DMS53 (cell line): Measurements from ENCODE around the gene TMEM252.

ENCODE experiments used
- DNase-seq: peaks from one replicate; lab custom pipeline; 2025; lab: John Stamatoyannopoulos, UW

The TMEM252 gene, protein sequence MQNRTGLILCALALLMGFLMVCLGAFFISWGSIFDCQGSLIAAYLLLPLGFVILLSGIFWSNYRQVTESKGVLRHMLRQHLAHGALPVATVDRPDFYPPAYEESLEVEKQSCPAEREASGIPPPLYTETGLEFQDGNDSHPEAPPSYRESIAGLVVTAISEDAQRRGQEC

DNA sequence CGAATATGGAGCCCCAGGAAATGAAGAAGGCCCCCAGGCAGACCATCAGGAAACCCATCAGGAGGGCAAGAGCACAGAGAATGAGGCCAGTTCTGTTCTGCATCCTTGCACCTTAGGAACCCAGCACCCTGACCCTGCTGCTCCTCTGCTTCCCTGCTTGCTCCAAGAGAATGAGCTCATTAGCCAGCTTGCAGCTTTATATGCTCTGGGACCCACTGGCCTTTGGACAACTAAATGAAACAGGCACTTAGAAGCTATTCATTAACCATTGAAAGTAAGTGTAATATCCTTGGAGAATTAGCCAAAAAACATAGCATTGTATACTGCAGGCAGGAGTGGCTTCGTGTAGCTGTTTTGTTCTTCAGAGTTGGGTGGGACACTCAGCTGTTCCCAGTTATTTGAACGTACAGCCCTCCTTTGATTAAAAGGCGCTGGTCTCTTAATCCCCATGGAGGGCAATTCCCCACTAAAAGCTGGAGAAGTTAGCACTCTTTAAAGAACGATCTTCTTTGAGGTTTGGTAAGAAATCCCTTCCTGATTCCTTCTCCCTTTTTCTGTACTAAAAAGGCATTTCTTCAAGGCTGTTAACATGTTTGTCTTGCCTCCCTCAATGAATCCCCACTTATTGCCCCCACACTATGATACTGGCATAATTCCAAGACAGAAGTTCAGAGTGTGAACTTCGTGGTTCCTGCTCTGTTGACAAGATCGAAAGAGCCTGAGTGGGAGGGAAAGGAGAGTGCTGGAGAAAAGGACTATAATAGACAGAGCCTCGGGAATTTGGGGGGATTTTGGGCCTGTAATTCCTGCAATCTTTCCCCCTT is at the start of gene TMEM252:
Gene TMEM252, minus strand, starts transcription at position 172 of the 824 bp plus-strand sequence. Its CDS starts 69 bp downstream, at position 103.
- peak; percentile 7 for DNase-seq

DNA sequence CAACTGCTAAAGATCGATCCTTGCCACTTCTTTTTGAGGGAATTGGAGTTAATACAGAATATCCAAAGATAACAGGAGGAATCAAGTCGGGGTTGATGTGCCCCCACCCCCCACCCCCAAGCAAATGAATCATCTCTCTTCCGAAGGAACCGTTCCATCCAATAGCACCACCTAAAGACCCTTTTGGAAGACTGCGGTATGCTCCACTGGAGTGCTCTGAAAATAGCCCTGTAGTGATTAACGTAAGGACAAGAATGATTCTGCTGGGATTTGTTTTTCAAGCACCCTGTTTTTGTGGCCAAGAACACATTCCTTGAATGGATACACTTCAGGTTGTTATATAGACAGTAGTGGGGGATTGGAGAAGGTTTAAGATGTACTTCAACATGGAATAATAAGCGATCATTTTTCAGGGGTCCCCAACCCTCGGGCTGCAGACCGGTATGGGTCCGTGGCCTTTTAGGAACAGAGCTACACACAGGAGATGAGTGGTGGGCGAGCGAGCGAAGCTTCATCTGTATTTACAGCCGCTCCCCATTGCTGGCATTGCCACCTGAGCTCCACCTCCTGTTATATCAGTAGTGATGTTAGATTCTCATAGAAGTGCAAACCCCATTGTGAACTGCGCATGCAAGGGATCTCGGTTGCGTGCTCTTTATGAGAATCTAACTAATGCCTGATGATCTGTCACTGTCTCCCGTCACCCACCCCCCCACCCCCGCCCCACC is 44.5 kb upstream of the TMEM252 start:
- peak; percentile 59 for DNase-seq

DNA sequence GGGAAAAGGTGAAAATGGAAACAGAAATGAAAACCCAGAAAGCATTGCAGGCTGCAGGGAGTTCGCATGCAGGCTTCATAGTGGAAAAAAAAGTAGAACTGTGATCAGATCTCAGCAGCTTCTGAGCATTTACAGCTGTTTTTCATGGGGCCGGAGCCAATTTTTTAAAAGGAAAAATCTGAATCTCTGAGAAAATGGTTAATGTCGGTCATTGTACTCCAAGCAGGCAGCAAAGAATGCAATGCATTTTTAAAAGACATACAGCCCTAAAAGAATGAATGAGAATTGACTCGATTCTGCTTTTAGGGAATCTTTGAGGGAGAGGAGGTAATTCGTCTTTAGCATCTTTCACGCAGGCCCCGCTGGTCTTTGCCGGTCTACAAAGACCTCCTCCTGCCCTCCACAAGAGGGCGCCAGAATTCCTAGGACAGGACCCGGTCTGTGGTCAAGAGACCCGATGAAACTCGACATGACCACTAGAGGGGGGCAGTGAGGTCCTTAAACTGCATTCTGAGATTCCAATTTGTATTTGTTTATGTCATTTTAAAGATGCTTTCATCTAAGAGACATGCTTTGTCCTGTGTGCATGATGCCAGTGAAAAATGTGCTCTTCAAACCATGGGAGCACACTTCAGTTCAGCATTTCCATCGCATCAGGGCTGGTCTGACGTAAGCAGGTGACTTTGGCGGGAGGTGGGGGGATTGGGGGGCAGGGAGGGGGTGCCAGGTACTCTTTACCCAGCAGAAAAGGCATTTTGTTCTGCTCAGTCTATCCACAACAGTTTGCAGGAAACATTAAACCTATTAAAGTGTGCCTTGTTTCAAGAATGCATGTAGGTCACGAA is 43.7 kb upstream of the TMEM252 start:
- peak; percentile 89 for DNase-seq

DNA sequence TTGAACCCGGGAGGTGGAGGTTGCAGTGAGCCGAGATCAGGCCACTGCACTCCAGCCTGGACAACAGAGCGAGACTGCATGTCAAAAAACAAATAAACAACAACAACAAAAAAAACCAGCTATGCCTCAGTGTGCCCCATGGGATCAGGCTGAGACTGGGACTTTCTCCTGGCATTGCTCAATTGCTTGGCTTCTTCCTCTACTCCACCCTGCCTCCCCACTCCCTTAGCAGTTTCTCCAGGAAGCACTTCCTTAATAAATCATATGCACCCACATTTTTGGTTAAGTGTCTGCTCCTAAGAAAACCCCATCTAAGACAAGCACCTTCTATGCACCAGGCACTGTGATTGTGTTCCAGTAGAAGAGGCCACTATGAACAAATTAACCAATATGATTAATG is 41.0 kb upstream of the TMEM252 start:
- no peak for DNase-seq

DNA sequence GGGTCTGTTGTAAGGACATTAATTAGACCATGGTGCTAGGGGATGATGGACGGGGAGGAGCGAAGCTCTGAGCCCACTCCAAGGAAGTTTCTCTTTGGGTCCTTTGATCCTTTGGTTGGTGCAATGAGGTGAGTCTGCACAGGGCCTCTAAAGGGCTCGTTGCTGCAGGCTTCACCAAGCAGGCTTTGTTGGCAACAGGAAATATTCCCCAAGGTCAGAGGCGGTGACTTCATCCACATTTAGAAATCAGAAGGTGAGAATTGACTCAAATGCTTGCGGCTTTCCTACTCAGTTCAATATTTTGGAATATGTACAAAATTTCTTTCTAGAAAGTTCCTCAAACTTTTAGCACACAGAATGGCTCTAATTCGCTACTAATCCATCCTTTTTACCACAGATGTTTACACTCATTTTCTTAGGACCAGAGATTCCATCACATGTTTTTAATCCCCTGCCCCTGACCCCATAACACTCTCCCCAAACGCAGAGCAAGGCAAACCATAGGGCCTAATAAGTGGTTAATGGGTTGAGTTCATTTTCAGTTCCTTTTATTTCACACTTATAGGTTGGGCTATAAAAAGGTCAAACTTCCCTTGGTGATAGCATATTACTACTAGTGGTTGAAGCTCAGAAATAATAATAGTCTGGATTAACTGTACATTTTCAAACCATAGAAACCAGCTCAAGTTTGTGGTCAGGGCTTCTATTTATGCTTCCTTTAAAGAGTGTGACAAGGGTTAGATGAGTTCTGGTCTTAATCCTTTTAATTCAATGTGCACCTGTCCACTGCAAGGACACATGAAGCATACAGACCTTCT is 37.3 kb upstream of the TMEM252 start:
- peak; percentile 6 for DNase-seq

DNA sequence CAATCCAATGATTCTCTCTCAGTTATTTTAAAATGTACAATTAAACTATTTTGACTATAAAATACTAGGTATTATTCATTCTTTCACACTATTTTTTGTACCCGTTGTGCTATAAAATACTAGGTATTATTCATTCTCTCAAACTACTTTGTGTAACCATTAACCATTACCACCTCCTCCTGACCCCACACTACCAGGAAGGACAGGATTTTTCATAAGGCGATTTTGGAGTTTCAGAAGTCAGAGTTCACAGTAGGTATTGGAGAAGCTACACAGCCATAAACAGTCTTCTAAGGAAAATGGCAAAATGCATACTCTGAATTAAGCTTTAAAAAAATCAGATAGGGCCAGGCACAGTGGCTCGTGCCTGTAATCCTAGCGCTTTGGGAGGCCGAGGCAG is 35.1 kb upstream of the TMEM252 start:
- no peak for DNase-seq

DNA sequence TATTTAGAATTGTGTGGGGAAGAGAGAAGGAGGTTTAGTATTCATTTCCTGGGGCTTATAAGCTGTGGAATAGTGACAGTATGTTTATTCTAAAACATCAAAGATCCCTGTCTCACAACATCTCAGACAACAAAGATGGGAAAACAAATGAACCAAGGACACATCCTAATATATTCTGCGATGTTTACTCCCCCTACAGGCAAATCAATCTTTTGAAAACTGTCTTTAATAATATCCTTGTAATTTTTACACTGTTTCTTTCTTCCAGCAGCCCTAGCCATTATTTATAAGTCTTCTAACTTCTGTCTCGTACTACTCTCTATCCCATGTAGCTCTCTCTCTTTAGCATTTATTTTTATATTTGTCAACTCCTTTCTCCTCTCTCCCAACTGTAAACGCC is 33.5 kb upstream of the TMEM252 start:
- peak; percentile 7 for DNase-seq

DNA sequence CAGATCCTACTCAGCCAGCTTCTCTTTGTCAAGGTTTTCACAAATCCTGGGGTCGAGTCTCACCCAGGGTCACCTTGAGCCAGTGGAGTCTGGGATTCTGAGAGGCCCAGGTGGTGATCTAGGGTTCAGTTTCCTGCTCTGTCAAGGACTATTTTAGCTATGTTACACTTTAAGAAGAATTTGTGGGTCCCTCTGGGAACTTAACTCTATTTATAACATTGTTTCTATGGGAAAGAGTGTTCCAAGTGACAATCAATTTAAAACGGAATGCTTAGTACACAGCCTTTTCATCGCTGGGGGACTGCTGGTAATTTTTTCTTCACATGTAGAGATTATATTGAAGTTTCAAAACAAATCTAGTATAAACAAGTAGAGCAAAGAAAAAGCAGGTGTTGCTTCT is 26.9 kb upstream of the TMEM252 start:
- no peak for DNase-seq

DNA sequence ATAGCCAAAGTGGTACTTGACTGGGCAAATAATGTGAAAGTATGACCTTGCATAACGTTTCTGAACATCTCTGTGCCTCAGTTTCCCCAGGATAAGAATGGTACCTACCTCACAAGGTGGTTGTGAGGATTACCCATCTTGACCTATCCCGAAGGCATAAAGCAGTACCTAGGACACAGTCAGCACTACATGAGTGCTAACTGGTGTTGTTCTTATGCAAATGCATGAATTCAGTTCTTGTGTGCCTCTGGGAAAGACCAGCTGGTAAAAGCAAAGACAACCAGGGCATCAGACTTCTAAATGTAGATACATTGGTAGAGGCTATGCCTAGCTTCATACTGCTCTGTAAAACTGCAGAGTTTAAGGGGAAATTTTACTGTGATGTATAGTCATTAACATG is 21.8 kb upstream of the TMEM252 start:
- no peak for DNase-seq

DNA sequence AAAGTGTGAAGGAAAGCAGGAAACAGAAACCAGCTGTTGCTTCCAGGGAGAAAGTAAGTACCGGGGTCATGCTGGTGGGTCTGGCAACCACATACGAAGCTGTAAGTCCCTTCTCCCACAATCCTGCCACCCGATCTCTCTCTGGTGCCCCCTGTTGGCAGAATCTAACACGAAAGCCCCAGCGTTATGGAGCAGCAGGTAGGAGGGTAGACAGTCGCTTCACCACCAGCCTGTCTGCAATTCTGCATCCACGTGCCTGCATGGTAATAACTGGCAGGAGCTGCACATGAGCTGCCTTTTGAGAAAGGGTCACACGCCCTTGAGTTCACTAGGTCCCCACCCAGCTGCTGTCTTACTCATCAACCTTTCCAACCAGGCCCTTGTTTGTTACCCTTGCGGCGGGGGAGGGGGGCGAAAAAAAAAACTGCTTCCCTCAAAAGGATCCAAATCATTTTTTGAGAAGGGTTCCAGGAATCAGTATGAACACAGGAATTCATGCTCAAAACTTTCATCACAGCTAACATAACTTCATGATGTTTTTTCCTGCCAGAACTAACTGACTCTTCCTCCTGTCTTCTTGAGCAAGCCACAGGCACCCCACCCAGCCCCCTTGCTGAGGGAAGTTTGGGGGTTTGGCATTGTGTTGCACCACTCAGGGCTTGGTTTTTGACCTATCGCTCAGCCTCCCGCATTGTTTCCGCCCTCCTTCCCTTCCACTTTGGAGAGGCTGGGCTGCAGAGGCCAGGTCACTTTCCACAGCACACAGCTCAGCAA is 19.6 kb upstream of the TMEM252 start:
- DNase-seq: peak; percentile 58

DNA sequence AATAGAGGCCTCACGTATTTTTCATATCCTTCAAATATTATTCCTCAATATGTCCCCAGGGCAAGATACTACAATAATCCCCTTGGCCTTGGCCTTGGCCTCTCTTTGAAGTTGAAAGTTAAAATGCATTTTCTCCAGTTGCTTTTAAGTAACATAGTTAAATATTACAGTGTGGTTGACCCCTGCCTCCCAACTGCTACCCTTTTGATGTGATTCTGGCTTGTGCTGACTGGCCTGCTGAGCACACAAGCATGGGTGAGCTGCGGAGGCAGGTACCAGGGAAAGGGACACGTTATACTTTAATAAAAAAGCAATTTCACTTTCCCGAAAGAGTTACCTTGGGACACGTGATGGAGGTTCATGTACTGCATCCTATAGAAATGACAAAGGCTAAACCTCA is 17.9 kb upstream of the TMEM252 start:
- no peak for DNase-seq

DNA sequence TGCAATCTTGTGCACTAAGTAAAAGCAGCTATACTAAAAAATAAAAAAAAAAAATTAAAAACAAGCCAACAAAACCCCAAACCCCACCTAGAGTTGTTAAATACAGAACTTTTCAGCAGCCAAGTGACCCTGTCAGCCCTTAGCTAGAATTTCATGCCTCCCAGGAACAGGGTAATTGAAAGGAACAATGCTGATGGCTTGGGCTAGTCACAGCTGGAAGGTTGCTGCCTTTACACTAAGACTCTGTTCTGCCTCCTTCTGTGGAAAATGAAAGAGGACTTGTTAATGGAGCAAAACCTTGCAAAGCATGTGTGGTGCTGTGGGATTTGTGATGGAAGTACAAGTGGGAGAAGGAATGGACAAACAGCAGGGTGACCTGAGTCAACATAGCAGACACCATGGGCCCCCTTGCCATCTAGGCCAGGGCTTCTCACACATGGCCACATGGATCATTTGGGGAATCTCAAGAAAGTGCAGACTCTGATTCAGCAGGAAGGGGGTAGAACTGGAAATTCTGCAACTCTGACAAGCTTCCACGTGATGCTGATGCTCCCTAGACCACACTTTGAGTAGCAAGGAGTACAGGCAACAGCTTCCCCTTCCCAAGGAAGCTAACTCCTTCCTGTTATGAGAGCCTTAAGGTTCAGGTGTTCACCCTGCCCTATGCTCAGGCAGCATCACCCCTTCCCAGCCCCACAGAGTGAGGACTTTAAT is 14.9 kb upstream of the TMEM252 start:
- no peak for DNase-seq

DNA sequence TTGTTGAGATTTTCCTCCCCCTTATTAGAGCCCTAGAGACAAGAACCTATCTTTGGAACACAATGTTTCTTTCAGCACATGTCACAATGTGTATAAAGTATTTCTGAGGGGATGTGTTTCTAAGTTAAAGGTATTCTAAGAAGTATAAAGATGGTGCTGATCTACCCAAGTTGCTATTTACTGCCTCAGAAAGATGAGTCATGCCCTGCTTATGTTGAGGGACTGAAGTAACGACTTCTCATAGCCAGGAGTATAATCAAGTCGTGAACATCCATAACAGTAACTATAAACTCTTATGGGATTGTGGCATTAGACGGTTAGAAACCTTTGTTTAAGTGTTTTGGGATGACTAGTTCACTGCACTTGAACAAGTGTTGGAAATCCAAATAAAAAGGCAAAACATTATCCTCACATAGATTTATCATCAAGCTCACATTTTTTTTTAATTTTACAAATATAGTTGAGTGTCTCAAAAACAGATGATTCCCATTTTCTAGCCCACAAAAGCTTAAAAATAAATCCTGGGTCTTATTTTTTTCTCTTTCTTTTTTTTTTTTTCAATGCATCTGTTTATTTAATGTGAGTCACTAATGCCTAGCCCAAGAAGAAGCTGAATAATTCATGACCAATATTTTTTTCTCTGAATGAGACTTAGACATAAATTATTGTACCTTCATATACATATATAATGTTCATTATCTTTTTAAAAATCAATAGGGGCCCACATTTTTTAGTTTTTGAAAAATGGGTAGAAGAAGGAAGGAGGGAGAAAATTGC is 12.2 kb upstream of the TMEM252 start:
- DNase-seq: peak; percentile 36

DNA sequence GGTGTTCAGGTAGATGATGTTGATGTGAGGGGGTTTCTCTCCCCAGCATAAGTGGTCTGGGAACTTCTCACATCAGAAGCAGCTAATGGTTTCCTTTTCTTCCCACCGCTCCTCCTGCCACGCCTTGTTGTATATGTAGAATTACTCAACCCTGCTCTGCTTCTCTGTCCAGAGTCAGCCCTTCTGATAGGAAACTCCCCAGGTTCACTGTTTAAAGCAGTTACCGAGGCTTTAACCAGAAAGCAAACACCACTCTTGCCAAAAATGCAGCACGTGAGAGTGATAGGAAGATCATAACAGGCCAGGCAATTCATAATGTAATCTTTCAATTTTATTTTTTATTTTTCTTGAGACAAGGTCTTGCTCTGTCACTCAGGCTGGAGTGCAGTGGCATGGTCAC is 10.5 kb upstream of the TMEM252 start:
- no peak for DNase-seq

DNA sequence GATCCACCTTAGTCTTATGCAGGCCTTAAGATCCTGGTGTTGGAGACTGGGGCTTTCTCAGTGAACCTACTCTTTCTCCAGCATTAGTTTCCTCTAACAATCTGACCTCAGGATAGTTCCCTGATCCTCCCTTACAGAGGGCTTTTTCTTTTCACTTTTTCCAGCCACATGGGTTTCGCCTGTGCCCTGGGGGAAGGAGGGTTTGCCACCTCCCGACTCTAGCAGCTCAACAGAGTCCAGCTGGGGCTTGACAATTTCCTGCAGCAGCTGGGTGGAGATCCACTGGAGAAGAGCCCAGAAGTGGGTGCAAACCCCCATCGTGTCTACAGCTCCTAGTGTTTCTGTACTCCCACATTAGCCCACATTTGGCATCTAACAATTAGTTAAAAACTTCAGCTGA is 7.6 kb upstream of the TMEM252 start:
- no peak for DNase-seq

DNA sequence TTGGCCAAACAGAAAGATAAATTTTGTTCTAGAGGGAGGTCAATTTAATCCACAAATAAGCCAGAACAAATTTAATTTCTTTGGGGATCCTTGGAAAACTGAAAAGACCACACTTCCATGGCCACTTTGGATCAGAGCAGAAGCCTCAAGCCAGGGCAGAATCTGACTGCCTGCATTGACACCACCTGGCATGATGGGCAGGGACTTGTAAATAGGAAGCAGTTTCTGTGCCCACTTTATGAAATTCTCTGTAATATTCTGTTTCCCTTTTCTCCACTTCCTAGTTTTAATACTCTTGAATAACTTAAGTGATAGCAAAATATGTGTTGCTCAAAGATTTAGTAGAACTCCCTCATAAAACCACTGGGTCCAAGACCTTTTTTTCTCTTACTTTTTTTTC is 6.7 kb upstream of the TMEM252 start:
- no peak for DNase-seq

DNA sequence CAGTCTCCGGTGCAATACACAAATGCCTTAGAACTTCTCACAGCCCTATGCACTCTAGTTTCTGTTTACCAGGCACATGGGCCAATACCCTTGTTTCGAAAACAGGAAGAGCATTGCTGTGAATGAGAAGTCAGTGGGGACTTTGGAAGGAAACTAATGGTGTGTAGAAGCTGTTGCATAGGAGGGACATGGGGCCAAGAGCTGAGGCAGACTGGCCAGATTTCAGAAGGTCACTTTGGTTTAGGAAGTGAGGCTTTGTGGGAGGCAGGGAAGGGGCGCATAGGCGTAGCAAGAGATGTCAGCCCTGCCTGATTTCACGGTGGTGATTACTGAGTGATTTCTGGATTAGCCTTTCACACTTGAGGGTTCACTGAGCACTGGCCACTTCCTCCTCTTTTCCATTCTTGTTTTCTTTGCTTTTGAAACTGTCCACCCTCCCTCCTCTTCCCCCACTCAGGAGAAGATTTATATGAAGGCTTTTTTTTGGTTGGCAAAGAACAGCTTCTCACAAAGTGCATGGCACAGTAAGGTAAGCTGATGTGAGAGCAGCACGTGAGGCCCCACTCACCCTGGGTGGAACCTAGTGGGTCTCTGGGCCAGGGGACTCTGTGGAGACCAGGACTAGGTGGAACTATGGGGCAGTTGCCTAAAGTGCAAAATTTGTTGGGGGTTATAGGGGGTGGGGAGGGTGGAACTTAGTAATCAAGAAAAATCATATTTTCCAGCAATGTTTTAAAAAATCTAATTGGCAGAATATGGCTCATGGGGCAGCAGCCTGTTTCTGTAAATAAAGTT is 6.1 kb upstream of the TMEM252 start:
- peak; percentile 49 for DNase-seq

DNA sequence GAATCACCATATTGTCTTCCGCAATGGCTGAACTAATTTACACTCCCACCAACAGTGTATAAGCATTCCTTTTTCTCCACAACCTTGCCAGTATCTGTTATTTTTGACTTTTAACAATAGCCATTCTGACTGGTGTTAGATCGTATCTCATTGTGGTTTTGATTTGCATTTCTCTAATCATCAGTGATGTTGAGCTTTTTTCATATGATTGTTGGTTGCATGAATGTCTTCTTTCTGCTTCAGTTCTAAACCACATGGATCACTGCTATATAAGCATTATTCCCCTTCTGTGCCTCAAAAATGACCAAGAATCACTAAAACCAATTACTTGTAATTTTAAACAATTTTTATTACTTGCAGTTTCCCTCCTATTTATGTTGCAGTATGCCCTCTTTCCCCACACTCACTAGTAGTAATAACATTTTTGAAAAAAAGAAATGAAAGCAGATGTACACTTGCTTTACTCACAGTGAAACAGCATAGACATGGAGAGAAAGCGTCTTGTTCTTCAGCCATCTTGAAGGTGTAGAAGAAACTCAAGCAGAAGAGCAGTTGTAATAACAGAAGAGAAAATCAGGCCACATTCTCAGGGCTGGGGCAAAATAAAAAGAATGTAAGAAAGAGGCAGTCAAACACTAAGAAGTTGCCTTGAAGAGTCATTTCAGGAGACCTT is 4.5 kb upstream of the TMEM252 start:
- no peak for DNase-seq
